WTC11 (cell line): Measurements from ENCODE around the gene LONP2. TPM values are rescaled to one million over a fixed set of nuclear protein-coding genes. Genes with fewer than 3 reads are reported as not detected.

Experiments
- ATAC-seq: fragments of 200-7000 bp; cut with Tn5 transposase; 2 replicates; pipeline ENCODE4 v1.10.0; 2021; ENCODE audit warnings: mild to moderate bottlenecking, moderate library complexity
- CTCF ChIA-PET: fragments of 300-600 bp; sonication (Branson Sonifier 250); formaldehyde crosslinking; loops from one replicate; lab custom pipeline; 2021; ENCODE audit warnings: antibody characterized with exemption; lab: Charles Lee
- POLR2A ChIA-PET: fragments of 350-600 bp; sonication (Branson Sonifier 250); formaldehyde crosslinking; loops from one replicate; lab custom pipeline; 2021; ENCODE audit warnings: antibody characterized with exemption; lab: Charles Lee
- DNase-seq: peaks from one replicate; pipeline ENCODE4 v3.0.0; 2021; ENCODE audit warnings: low spot score
- H3K27ac Mint-ChIP-seq: 2 replicates; pipeline ENCODE4 v1.8.0; 2021; ENCODE audit warnings: mixed read lengths
- H3K27me3 Mint-ChIP-seq: 2 replicates; pipeline ENCODE4 v1.8.0; 2021; ENCODE audit warnings: low read depth, mild to moderate bottlenecking, moderate library complexity, mixed read lengths
- H3K36me3 Mint-ChIP-seq: 2 replicates; pipeline ENCODE4 v1.8.0; 2021; ENCODE audit warnings: mixed read lengths
- H3K4me1 Mint-ChIP-seq: 2 replicates; pipeline ENCODE4 v1.8.0; 2022; ENCODE audit warnings: mixed read lengths
- H3K4me3 Mint-ChIP-seq: 2 replicates; pipeline ENCODE4 v1.8.0; 2021; ENCODE audit warnings: mild to moderate bottlenecking, moderate library complexity, mixed read lengths
- H3K9me3 Mint-ChIP-seq: 2 replicates; pipeline ENCODE4 v1.8.0; 2021; ENCODE audit warnings: mixed read lengths
- AR ChIP-seq: fragments of 250-450 bp; sonication (Bioruptor Pico); IDR thresholded peaks from 2 replicates; pipeline ENCODE4 v1.9.0; 2021; ENCODE audit warnings: mild to moderate bottlenecking
- ATF6 ChIP-seq: sonication (generic); formaldehyde crosslinking; IDR thresholded peaks from 2 replicates; pipeline ENCODE4 v1.8.1; 2023; ENCODE audit warnings: mild to moderate bottlenecking, missing genetic modification reagents
- CBFB ChIP-seq: sonication (generic); formaldehyde crosslinking; IDR thresholded peaks from 2 replicates; pipeline ENCODE4 v1.8.1; 2022; ENCODE audit warnings: mild to moderate bottlenecking, low read depth, missing genetic modification reagents
- ELF4 ChIP-seq: sonication (generic); formaldehyde crosslinking; IDR thresholded peaks from 2 replicates; pipeline ENCODE4 v1.8.1; 2022; ENCODE audit warnings: low read depth, mild to moderate bottlenecking, moderate library complexity, missing genetic modification reagents
- FOXK1 ChIP-seq: sonication (generic); formaldehyde crosslinking; IDR thresholded peaks from 2 replicates; pipeline ENCODE4 v1.8.0; 2022; ENCODE audit warnings: mild to moderate bottlenecking, moderate library complexity, missing genetic modification reagents
- FOXP1 ChIP-seq: sonication (generic); formaldehyde crosslinking; IDR thresholded peaks from 2 replicates; pipeline ENCODE4 v1.8.0; 2022; ENCODE audit warnings: missing genetic modification reagents, mild to moderate bottlenecking, moderate library complexity, borderline replicate concordance
- GRHL2 ChIP-seq: fragments of 250-450 bp; sonication (Bioruptor Pico); IDR thresholded peaks from 2 replicates; pipeline ENCODE4 v1.8.0; 2022; ENCODE audit warnings: mild to moderate bottlenecking, moderate library complexity; ENCODE audit not compliant: insufficient replicate concordance, severe bottlenecking
- KAT7 ChIP-seq: sonication (generic); formaldehyde crosslinking; IDR thresholded peaks from 2 replicates; pipeline ENCODE4 v1.8.1; 2023; ENCODE audit warnings: missing genetic modification reagents, mild to moderate bottlenecking, borderline replicate concordance
- MLX ChIP-seq: sonication (generic); formaldehyde crosslinking; IDR thresholded peaks from 2 replicates; pipeline ENCODE4 v1.8.1; 2023; ENCODE audit warnings: mild to moderate bottlenecking, missing genetic modification reagents, moderate library complexity
- MXD4 ChIP-seq: fragments of 250-450 bp; sonication (Bioruptor Pico); IDR thresholded peaks from 2 replicates; pipeline ENCODE4 v1.8.0; 2021; ENCODE audit warnings: mild to moderate bottlenecking, moderate library complexity, borderline replicate concordance
- NFYB ChIP-seq: sonication (generic); formaldehyde crosslinking; conservative IDR thresholded peaks from 2 replicates; pipeline ENCODE4 v1.8.0; 2022; ENCODE audit warnings: low read depth, missing genetic modification reagents
- NR1H2 ChIP-seq: sonication (generic); formaldehyde crosslinking; IDR thresholded peaks from 2 replicates; pipeline ENCODE4 v1.9.0; 2021; ENCODE audit warnings: mild to moderate bottlenecking, moderate library complexity, missing genetic modification reagents
- SMAD3 ChIP-seq: sonication (generic); formaldehyde crosslinking; IDR thresholded peaks from 2 replicates; pipeline ENCODE4 v1.8.0; 2022; ENCODE audit warnings: missing genetic modification reagents, mild to moderate bottlenecking, borderline replicate concordance
- SP1 ChIP-seq: sonication (generic); formaldehyde crosslinking; conservative IDR thresholded peaks from 2 replicates; pipeline ENCODE4 v1.8.1; 2022; ENCODE audit warnings: missing genetic modification reagents
- TEAD1 ChIP-seq: sonication (generic); formaldehyde crosslinking; IDR thresholded peaks from 2 replicates; pipeline ENCODE4 v1.8.0; 2022; ENCODE audit warnings: mild to moderate bottlenecking, missing genetic modification reagents
- TP53 ChIP-seq: sonication (generic); formaldehyde crosslinking; IDR thresholded peaks from 2 replicates; pipeline ENCODE4 v1.8.1; 2023; ENCODE audit warnings: mild to moderate bottlenecking, missing genetic modification reagents
- ZBTB21 ChIP-seq: sonication (generic); formaldehyde crosslinking; IDR thresholded peaks from 2 replicates; pipeline ENCODE4 v1.8.1; 2023; ENCODE audit warnings: mild to moderate bottlenecking, missing genetic modification reagents, borderline replicate concordance
- ZNF121 ChIP-seq: sonication (generic); formaldehyde crosslinking; IDR thresholded peaks from 2 replicates; pipeline ENCODE4 v1.8.0; 2023; ENCODE audit warnings: missing genetic modification reagents
- ZNF263 ChIP-seq: sonication (generic); formaldehyde crosslinking; IDR thresholded peaks from 2 replicates; pipeline ENCODE4 v1.8.1; 2022; ENCODE audit warnings: low read depth, mild to moderate bottlenecking, moderate library complexity, missing genetic modification reagents
- ZNF416 ChIP-seq: fragments of 250-450 bp; sonication (Bioruptor Pico); IDR thresholded peaks from 2 replicates; pipeline ENCODE4 v1.9.0; 2021; ENCODE audit warnings: mild to moderate bottlenecking, inconsistent platforms
- ZNF423 ChIP-seq: fragments of 250-450 bp; sonication (Bioruptor Pico); IDR thresholded peaks from 2 replicates; pipeline ENCODE4 v2.1.2; 2022; ENCODE audit warnings: mild to moderate bottlenecking, moderate library complexity
- total RNA-seq: library from RNA; stranded (reverse); gene quantifications from 3 replicates; pipeline ENCODE4 v1.2.3, GENCODE V29; 2021
- TF ChIP-seq, protein P1 (sequence below): sonication (generic); formaldehyde crosslinking; IDR thresholded peaks from 2 replicates; pipeline ENCODE4 v1.8.0; 2022; ENCODE audit warnings: mild to moderate bottlenecking, missing genetic modification reagents
- TF ChIP-seq, protein P2 (sequence below): sonication (generic); formaldehyde crosslinking; IDR thresholded peaks from 2 replicates; pipeline ENCODE4 v1.8.0; 2022; ENCODE audit warnings: mild to moderate bottlenecking, missing genetic modification reagents
- TF ChIP-seq, protein P3 (sequence below): sonication (generic); formaldehyde crosslinking; IDR thresholded peaks from 2 replicates; pipeline ENCODE4 v1.8.1; 2023; ENCODE audit warnings: mild to moderate bottlenecking, missing genetic modification reagents, moderate library complexity
- TF ChIP-seq, protein P4 (sequence below): sonication (generic); formaldehyde crosslinking; IDR thresholded peaks from 2 replicates; pipeline ENCODE4 v1.8.0; 2022; ENCODE audit warnings: mild to moderate bottlenecking, missing genetic modification reagents

The LONP2 gene
- total RNA-seq, 1 experiment from 2014 or later, result 28.4 TPM

DNA sequence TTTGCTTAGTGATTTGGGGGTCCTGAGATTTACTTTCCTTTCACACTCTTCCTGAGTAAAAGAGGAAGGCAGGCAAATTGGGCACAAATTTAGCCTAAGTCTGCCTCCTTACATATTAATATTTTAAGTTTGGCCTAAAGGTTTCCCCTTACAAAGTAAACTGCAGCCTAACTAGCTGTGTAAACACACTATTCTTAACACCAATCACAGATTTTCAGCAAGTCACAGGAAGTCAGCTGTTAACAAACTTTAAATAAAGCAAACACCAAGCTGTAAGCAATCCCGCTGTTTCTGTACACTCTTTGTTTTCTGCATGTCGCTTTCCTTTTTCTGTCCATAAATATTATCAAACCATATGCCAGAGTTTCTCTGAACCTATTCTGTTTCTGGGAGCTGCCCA is 48.4 kb downstream of the LONP2 start:
- peaks cover 20% of the 10 kb centered on the region for H3K4me1 Mint-ChIP-seq
- peaks cover 26% of the 10 kb centered on the region for H3K9me3 Mint-ChIP-seq
- H3K4me3 Mint-ChIP-seq, result no peak overlapping the region
- ATAC-seq, result no peak
- CTCF ChIA-PET, result interaction anchor here (2.1 kb wide), 1 partner anchor 331 kb away, joined by 10 read pairs; no protein-coding TSS in a partner anchor
- DNase-seq, result no peak
- POLR2A ChIA-PET, result no interaction called here
- TF ChIP-seq NFYB (CRISPR knock-in tag), result no peak
- TF ChIP-seq, protein P1, sequence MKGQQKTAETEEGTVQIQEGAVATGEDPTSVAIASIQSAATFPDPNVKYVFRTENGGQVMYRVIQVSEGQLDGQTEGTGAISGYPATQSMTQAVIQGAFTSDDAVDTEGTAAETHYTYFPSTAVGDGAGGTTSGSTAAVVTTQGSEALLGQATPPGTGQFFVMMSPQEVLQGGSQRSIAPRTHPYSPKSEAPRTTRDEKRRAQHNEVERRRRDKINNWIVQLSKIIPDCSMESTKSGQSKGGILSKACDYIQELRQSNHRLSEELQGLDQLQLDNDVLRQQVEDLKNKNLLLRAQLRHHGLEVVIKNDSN (CRISPR knock-in tag), result no peak
- TF ChIP-seq GRHL2 (CRISPR knock-in tag), result no peak
- TF ChIP-seq ZNF423, result no peak
- no peak for TF ChIP-seq TP53 (CRISPR knock-in tag)
- no peak for TF ChIP-seq ZNF121 (CRISPR knock-in tag)
- no peak for TF ChIP-seq SMAD3
- TF ChIP-seq, protein P2, sequence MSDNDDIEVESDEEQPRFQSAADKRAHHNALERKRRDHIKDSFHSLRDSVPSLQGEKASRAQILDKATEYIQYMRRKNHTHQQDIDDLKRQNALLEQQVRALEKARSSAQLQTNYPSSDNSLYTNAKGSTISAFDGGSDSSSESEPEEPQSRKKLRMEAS (CRISPR knock-in tag), result no peak
- TF ChIP-seq ZNF416 (CRISPR knock-in tag), result no peak
- TF ChIP-seq, protein P3, sequence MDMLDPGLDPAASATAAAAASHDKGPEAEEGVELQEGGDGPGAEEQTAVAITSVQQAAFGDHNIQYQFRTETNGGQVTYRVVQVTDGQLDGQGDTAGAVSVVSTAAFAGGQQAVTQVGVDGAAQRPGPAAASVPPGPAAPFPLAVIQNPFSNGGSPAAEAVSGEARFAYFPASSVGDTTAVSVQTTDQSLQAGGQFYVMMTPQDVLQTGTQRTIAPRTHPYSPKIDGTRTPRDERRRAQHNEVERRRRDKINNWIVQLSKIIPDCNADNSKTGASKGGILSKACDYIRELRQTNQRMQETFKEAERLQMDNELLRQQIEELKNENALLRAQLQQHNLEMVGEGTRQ (CRISPR knock-in tag), result no peak
- TF ChIP-seq, protein P4, sequence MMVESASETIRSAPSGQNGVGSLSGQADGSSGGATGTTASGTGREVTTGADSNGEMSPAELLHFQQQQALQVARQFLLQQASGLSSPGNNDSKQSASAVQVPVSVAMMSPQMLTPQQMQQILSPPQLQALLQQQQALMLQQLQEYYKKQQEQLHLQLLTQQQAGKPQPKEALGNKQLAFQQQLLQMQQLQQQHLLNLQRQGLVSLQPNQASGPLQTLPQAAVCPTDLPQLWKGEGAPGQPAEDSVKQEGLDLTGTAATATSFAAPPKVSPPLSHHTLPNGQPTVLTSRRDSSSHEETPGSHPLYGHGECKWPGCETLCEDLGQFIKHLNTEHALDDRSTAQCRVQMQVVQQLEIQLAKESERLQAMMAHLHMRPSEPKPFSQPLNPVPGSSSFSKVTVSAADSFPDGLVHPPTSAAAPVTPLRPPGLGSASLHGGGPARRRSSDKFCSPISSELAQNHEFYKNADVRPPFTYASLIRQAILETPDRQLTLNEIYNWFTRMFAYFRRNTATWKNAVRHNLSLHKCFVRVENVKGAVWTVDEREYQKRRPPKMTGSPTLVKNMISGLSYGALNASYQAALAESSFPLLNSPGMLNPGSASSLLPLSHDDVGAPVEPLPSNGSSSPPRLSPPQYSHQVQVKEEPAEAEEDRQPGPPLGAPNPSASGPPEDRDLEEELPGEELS (CRISPR knock-in tag), result no peak
- no peak for TF ChIP-seq AR (CRISPR knock-in tag)
- H3K27me3 Mint-ChIP-seq, result no peaks in the 10 kb centered on the region
- peaks cover 50% of the 10 kb centered on the region for H3K36me3 Mint-ChIP-seq
- H3K27ac Mint-ChIP-seq, result no peak overlapping the region

- H3K36me3 Mint-ChIP-seq, result peaks cover 47% of the 10 kb centered on the region
- H3K4me1 Mint-ChIP-seq, result peaks cover 14% of the 10 kb centered on the region
- no peak for ATAC-seq
- peaks cover 22% of the 10 kb centered on the region for H3K9me3 Mint-ChIP-seq
- no peak overlapping the region for H3K27ac Mint-ChIP-seq
- CTCF ChIA-PET, result no interaction called here
- H3K4me3 Mint-ChIP-seq, result no peak overlapping the region
- POLR2A ChIA-PET, result no interaction called here
- H3K27me3 Mint-ChIP-seq, result no peaks in the 10 kb centered on the region
- DNase-seq, result no peak
- TF ChIP-seq SP1 (CRISPR knock-in tag) (no peak), CBFB (CRISPR knock-in tag) (no peak), ZNF263 (CRISPR knock-in tag) (no peak), MXD4 (CRISPR knock-in tag) (no peak), KAT7 (no peak), ATF6 (CRISPR knock-in tag) (no peak), NR1H2 (CRISPR knock-in tag) (no peak), ELF4 (no peak), TEAD1 (CRISPR knock-in tag) (no peak), FOXK1 (CRISPR knock-in tag) (no peak), GRHL2 (CRISPR knock-in tag) (no peak), FOXP1 (CRISPR knock-in tag) (no peak), SMAD3 (no peak), ZBTB21 (CRISPR knock-in tag) (no peak), MLX (no peak)
- TF ChIP-seq, protein P4 (CRISPR knock-in tag), result no peak
Observed at GRCh38 chr16:48294724-48295123, 50.6 kb downstream of the LONP2 start.
